K562 treated with DMSO at 1 percent for 48 hours (cell line): ENCODE measurements around the gene PCF11. TPM values are rescaled to one million over a fixed set of nuclear protein-coding genes. Genes with fewer than 3 reads are reported as not detected.

Source experiments
- total RNA-seq: library from RNA; unstranded; fragments of 300-600 nt; gene quantifications from 2 replicates; pipeline ENCODE4 v1.2.3, GENCODE V29; 2022; ENCODE audit warnings: low replicate concordance; ENCODE audit errors: extremely low read depth

The PCF11 gene, protein sequence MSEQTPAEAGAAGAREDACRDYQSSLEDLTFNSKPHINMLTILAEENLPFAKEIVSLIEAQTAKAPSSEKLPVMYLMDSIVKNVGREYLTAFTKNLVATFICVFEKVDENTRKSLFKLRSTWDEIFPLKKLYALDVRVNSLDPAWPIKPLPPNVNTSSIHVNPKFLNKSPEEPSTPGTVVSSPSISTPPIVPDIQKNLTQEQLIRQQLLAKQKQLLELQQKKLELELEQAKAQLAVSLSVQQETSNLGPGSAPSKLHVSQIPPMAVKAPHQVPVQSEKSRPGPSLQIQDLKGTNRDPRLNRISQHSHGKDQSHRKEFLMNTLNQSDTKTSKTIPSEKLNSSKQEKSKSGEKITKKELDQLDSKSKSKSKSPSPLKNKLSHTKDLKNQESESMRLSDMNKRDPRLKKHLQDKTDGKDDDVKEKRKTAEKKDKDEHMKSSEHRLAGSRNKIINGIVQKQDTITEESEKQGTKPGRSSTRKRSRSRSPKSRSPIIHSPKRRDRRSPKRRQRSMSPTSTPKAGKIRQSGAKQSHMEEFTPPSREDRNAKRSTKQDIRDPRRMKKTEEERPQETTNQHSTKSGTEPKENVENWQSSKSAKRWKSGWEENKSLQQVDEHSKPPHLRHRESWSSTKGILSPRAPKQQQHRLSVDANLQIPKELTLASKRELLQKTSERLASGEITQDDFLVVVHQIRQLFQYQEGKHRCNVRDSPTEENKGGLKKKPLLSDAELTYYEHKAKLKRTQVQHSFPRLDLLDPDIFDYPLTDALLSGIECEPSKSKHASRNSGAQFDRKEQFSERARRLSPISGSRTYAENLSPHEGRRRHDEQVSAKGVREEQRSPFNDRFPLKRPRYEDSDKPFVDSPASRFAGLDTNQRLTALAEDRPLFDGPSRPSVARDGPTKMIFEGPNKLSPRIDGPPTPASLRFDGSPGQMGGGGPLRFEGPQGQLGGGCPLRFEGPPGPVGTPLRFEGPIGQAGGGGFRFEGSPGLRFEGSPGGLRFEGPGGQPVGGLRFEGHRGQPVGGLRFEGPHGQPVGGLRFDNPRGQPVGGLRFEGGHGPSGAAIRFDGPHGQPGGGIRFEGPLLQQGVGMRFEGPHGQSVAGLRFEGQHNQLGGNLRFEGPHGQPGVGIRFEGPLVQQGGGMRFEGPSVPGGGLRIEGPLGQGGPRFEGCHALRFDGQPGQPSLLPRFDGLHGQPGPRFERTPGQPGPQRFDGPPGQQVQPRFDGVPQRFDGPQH (N-terminal part only)
- total RNA-seq, result not detected in 2 replicates

DNA sequence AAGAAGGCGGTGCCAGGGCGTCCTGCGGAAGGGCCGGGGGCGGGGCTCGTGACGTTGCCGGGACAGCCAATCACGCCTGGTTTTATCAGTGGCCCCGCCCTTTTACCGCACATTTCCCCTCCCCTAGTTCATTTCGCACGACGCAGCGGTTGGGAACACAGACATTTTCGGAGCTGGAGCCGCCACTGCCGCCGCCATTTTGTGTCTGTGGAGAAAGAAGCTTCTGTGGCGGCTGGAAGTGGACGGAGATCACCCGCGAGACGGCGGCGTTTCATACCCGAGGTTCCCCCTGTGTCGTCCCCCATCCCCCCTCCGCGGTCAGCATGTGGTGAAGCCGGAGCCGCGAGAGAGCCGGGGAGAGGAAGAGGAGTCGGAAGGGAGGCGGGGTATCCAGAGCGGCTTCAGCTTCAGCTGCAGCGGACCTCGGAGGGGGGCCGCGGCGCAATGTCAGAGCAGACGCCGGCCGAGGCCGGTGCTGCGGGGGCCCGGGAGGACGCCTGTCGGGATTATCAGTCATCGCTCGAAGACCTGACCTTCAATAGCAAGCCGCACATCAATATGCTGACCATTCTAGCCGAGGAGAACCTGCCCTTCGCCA, at the start of gene PCF11:
Gene PCF11 (plus strand): TSS at position 136 of the 598 bp plus-strand sequence. CDS start 309 bp downstream, at position 445.

DNA sequence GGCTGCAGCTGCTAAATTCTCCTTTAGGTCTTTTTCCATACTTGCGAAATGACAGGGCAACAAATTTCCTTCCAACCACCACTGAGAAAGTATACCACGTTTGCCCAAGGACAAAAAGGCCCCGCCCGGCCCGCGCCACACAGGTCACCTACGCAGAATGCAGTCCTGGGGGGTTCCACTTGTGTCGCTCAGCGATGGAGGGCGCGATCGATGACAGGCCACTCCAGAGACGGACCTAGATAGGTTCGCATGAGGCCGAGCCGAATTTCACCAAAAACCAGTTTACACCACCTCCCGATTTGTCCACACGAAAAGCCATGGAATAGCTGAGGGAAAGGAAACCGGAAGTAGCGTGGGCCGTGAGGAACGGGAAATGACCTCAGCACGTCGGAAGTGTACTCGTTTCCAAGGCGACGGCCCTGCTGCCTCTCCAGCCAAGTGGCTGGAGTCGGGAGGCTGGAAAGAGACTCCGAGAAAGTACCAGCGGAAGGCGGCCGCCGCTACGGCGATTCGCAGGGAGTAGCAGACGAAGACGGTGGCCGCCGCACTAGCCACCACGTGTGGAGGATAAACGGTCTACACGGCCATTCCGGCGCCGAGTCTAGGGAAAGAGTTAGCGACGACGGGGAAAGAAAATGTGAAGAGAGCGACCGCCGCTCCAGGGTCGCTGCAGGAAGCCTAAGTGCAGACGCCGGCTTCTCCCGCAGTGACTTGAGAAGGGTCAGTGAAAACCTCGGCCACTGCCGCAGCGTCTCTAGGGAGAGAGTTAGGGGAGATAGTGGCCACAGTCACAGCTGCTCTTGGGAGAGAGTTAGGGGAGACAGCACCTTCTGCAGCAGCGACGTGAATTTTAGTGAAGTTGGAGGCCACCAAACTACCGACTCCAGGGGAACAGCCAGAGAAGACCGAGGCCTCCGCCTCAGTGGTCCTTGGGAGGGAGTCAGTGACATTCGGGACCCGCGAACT, 36.7 kb downstream of the PCF11 start, which contains the start of gene ANKRD42:
Gene ANKRD42 (plus strand): TSS at position 398 of the 966 bp plus-strand sequence. CDS start 959 bp downstream, outside the sequence.

Other genes starting within 250 kb of the PCF11 start
- gene RAB30, start 85.2 kb upstream of the PCF11 start, total RNA-seq, result not detected in 2 replicates
- gene ANKRD42, start 36.6 kb downstream of the PCF11 start, total RNA-seq, result not detected in 2 replicates
- not detected in 2 replicates for gene CCDC90B, start 129.2 kb downstream of the PCF11 start, total RNA-seq